PC-3 (cell line): ENCODE results near the gene NTN5. TPM values are rescaled to one million over a fixed set of nuclear protein-coding genes. Genes with fewer than 3 reads are reported as not detected.

Experiments
- ATAC-seq: fragments of 200-7000 bp; cut with Tn5 transposase; 2 replicates; pipeline ENCODE4 v1.9.1; 2020; ENCODE audit warnings: mild to moderate bottlenecking, moderate library complexity
- BruUV-seq: library from RNA; stranded (reverse); fragments of 400-500 nt; replicated peaks from 2 replicates; lab custom pipeline; 2021; lab: Mats Ljungman, UMichigan
- CTCF ChIA-PET: fragments of 300-600 bp; sonication (Branson Sonifier 250); formaldehyde crosslinking; loops from one replicate; lab custom pipeline; 2022; ENCODE audit warnings: antibody characterized with exemption; lab: Charles Lee
- POLR2A ChIA-PET: fragments of 300-600 bp; sonication (Branson Sonifier 250); formaldehyde crosslinking; loops from one replicate; lab custom pipeline; 2022; ENCODE audit warnings: antibody characterized with exemption; ENCODE audit not compliant: unreplicated experiment; lab: Charles Lee
- DNase-seq: peaks from one replicate; pipeline ENCODE4 v3.0.0-alpha.2; 2015
- H2AFZ ChIP-seq: fragments of 300-600 bp; sonication (generic); 2 replicates; pipeline ENCODE4 v1.6.0; 2016; ENCODE audit warnings: antibody characterized with exemption, low read length
- H3F3A ChIP-seq: fragments of 300-600 bp; sonication (generic); one replicate; pipeline ENCODE4 v1.6.0; 2017; ENCODE audit warnings: antibody characterized with exemption, low read length, control low read depth, mild to moderate bottlenecking; ENCODE audit not compliant: unreplicated experiment
- H3K27ac ChIP-seq: fragments of 300-600 bp; sonication (generic); 2 replicates; pipeline ENCODE4 v1.5.1; 2016; ENCODE audit warnings: mild to moderate bottlenecking, low read length
- H3K27me3 ChIP-seq: fragments of 300-600 bp; sonication (generic); 2 replicates; pipeline ENCODE4 v1.6.1; 2016; ENCODE audit warnings: low read length, mixed read lengths
- H3K36me3 ChIP-seq: fragments of 300-600 bp; sonication (generic); 2 replicates; pipeline ENCODE4 v1.6.1; 2016; ENCODE audit warnings: low read depth, mixed run types, low read length, mixed read lengths
- H3K4me1 ChIP-seq: fragments of 300-600 bp; sonication (generic); 2 replicates; pipeline ENCODE4 v1.5.1; 2016; ENCODE audit warnings: low read length; ENCODE audit not compliant: insufficient read depth
- H3K4me2 ChIP-seq: fragments of 300-600 bp; sonication (generic); 2 replicates; pipeline ENCODE4 v1.6.0; 2016; ENCODE audit warnings: low read length
- H3K4me3 ChIP-seq: fragments of 300-600 bp; sonication (generic); 2 replicates; pipeline ENCODE4 v1.5.1; 2016; ENCODE audit warnings: mild to moderate bottlenecking, low read length, mixed read lengths
- H3K79me2 ChIP-seq: fragments of 300-600 bp; sonication (generic); 2 replicates; pipeline ENCODE4 v1.6.1; 2017; ENCODE audit warnings: low read length, mixed read lengths
- H3K9ac ChIP-seq: fragments of 300-600 bp; sonication (generic); 2 replicates; pipeline ENCODE4 v1.6.0; 2016; ENCODE audit warnings: mild to moderate bottlenecking, low read length
- H3K9me2 ChIP-seq: fragments of 300-600 bp; sonication (generic); replicated peaks from 2 replicates; pipeline ENCODE4 v1.6.1; 2016; ENCODE audit warnings: mixed run types, low read length, mixed read lengths
- H3K9me3 ChIP-seq: fragments of 300-600 bp; sonication (generic); 2 replicates; pipeline ENCODE4 v1.6.1; 2016; ENCODE audit warnings: low read length, mixed read lengths
- H4K20me1 ChIP-seq: fragments of 300-600 bp; sonication (generic); 2 replicates; pipeline ENCODE4 v1.6.1; 2016; ENCODE audit warnings: low read length, mixed read lengths
- EZH2 ChIP-seq: fragments of 300-600 bp; sonication (generic); IDR thresholded peaks from one replicate; pipeline ENCODE4 v1.6.1; 2017; ENCODE audit warnings: antibody characterized with exemption, mild to moderate bottlenecking, low read length; ENCODE audit not compliant: unreplicated experiment
- EZH2phosphoT487 ChIP-seq: fragments of 300-600 bp; sonication (generic); IDR thresholded peaks from 2 replicates; pipeline ENCODE4 v1.6.1; 2018; ENCODE audit warnings: mild to moderate bottlenecking, antibody characterized with exemption, low read length, borderline replicate concordance
- intact Hi-C: fragments of 100-400 bp; cut with micrococcal nuclease; formaldehyde crosslinking; loops from 2 replicates; pipeline ENCODE4 v1.9.0; 2023
- total RNA-seq: library from RNA; depleted of rRNA; stranded (reverse); fragments of >200 nt; gene quantifications from 2 replicates; pipeline ENCODE4 v1.2.3, GENCODE V29; 2014
- TF ChIP-seq, protein P1 (sequence below): fragments of 300-600 bp; sonication (generic); conservative IDR thresholded peaks from 2 replicates; pipeline ENCODE4 v1.5.1; 2017; ENCODE audit warnings: antibody characterized with exemption, low read depth, mild to moderate bottlenecking, low read length

Gene NTN5
- total RNA-seq, 1 experiment from 2014 or later, result 0.18 TPM

DNA sequence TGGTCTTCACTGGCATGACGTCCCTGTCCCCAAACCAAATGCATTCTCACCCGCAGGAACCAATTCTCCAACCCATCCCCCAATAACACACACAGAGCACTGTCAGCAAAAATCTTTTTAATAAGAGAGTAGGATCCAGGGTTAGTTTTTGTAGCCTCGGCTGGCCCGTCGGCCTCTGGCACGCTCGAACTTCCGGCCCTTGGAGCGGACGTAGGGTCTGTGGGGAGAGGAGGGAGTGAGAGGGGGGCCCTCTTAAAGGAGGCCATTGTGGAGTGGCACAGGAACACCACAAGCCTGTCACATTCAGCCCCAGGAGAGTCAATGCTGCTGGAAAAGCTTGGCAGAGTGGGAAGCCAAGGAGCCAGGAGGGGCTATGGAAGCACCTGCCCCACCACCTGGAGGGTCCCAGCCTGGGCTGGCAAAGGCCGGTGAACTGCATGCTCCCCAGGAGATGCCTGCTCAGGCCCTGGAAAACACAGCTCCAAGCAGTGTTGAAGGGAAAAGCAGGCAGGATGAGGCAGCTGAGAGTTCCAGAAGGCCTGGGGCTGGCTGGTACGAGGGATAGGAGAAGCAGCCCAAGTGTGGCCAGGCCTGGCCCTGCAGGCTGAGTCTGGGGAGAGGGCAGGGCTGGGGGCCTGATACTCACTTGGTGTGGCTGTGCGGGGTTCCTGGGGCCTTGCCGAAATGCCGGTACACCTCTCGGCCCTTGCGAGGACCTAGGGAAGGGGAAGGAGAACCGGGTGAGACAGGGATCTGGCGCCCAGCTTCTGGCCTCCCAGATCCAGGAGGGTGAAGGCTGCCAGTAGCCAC is 57.4 kb downstream of the NTN5 start:
- Histone ChIP-seq H3K27me3 (no peaks in the 10 kb centered on the region), H2AFZ (no peak overlapping the region), H3K4me2 (no peak overlapping the region), H3K4me3 (no peak overlapping the region), H4K20me1 (peaks cover 32% of the 10 kb centered on the region), H3K9me3 (no peaks in the 10 kb centered on the region), H3K9me2 (no peaks in the 10 kb centered on the region), H3K36me3 (peaks cover 35% of the 10 kb centered on the region), H3K27ac (no peak overlapping the region), H3K9ac (no peak overlapping the region), H3F3A (no peaks in the 10 kb centered on the region), H3K4me1 (peaks cover 27% of the 10 kb centered on the region), H3K79me2 (peaks cover 42% of the 10 kb centered on the region)
- CTCF ChIA-PET, result no interaction called here
- no peak for ATAC-seq
- TF ChIP-seq, protein P1, sequence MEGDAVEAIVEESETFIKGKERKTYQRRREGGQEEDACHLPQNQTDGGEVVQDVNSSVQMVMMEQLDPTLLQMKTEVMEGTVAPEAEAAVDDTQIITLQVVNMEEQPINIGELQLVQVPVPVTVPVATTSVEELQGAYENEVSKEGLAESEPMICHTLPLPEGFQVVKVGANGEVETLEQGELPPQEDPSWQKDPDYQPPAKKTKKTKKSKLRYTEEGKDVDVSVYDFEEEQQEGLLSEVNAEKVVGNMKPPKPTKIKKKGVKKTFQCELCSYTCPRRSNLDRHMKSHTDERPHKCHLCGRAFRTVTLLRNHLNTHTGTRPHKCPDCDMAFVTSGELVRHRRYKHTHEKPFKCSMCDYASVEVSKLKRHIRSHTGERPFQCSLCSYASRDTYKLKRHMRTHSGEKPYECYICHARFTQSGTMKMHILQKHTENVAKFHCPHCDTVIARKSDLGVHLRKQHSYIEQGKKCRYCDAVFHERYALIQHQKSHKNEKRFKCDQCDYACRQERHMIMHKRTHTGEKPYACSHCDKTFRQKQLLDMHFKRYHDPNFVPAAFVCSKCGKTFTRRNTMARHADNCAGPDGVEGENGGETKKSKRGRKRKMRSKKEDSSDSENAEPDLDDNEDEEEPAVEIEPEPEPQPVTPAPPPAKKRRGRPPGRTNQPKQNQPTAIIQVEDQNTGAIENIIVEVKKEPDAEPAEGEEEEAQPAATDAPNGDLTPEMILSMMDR, result no peak
- TF ChIP-seq EZH2, result no peak
- no peak for TF ChIP-seq EZH2phosphoT487
- POLR2A ChIA-PET, result no interaction called here
- intact Hi-C loops, result no loop called here
- no TSS peak for BruUV-seq
- no peak for DNase-seq

DNA sequence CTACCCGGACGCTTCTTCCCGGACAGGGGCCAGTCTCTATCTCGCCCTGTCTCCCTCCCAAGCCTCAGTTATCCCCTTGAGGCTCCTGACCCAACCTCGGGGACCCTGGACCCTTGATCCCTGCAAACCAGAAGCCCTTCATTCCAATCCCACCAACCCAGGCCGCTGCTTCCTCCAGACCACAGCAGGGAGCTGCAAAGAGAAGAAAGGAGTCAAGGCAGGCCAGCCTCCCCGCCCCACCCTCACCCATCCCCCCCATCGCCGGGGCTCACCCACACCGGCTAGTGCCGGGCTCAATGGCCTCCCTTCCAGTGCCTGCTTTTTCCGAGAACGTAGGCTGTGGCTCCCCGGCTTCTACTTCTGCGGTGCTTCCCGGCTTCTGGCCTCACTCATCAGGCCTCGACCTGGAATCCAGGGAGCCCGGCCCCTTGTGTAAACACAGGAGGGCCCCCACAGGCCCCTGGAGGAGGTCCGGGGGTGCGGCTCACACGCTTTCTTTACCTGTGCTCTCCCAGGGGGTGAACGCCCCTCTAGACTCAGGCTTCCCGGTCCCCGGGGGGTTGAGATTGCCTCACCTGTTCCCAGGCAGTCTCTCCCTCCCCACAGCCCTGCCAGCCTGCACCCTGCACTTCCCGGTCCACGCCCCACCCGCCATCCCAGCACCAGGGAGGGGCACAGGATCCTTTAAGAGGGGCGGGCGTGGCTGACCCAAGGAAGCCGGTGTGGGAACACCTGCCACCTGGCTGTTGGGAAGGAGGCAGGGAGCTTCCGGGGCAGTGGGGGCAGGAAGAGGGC is 58.2 kb downstream of the NTN5 start, which contains the start of gene FAM83E:
Gene FAM83E (minus strand): TSS at position 641 of the 795 bp plus-strand sequence. CDS start 1,704 bp downstream, outside the sequence.
- Histone ChIP-seq H4K20me1 (peaks cover 32% of the 10 kb centered on the region), H2AFZ (no peak within 1 kb of the TSS), H3K4me3 (no peak within 1 kb of the TSS), H3K36me3 (peaks cover 35% of the 10 kb centered on the region), H3K4me1 (peaks cover 21% of the 10 kb centered on the region), H3K9me3 (no peaks in the 10 kb centered on the region), H3F3A (no peaks in the 10 kb centered on the region), H3K27me3 (no peaks in the 10 kb centered on the region), H3K9ac (no peak within 1 kb of the TSS), H3K27ac (no peak within 1 kb of the TSS), H3K9me2 (no peaks in the 10 kb centered on the region), H3K4me2 (no peak within 1 kb of the TSS), H3K79me2 (peaks cover 35% of the 10 kb centered on the region)
- no TSS peak for BruUV-seq
- peak; percentile 41 for DNase-seq
- peak; percentile 9; the same call in 1 of the 2 replicates for ATAC-seq
- no peak for TF ChIP-seq EZH2phosphoT487
- TF ChIP-seq EZH2, result no peak
- TF ChIP-seq, protein P1, result no peak
- ChIA-PET CTCF (no interaction called here), POLR2A (no interaction called here)
- intact Hi-C loops, result no loop called here
